ENCODE results near the gene PTPRR.

Gene PTPRR

GRCh38 chr12:70794131-70794530, 126.4 kb downstream of the PTPRR start:
- no peak for DNase-seq (ENCODE audit: low spot score)

- no peak for DNase-seq (ENCODE audit: low spot score)
These were observed 131.8 kb downstream of the PTPRR start for GRCh38 chr12:70788774-70789173.

DNA sequence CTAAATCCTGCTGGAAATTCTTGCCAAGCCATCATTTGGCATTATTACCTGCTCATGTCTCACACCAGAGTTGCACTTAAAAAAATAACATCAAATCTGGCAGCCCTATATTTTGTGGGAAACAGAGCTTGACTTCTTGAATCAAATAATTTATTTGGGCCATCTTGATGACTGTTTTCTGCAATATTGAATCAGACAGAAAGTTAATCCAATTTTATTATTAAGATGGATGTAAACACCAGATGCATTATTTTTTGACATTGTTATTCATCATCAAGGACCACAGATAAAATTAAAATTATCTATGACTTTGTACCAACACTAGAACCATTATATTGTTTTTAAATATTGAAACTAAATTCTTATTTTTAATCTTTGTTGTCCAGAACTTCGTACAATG, 132.9 kb downstream of the PTPRR start:
- no peak for DNase-seq (ENCODE audit: low spot score)

- DNase-seq (ENCODE audit: low spot score), result no peak
These were observed 134.6 kb downstream of the PTPRR start for GRCh38 chr12:70785896-70786295.

GRCh38 chr12:70784042-70784668, 136.4 kb downstream of the PTPRR start:
- DNase-seq (ENCODE audit: low spot score), result no peak

DNA sequence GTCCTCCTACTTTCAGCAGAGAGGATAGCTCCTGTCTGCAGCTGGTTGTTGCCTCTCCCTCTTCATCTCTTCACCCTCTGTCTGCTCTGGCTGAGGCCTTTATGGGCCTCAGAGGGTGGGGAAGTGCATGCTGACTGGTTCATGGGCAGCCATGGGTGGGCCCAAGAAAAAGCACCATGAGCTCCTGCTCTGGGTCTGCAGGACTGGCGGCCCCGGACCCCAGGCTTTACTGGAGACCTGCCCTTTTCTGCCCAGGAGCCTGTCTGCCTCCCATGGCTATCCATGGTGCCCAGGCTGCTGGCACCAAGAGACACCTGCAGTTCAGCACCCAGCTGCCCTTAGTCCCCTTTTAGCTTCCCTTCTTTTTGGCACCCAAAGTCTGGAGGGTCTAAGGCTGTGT, 137.1 kb downstream of the PTPRR start:
- DNase-seq (ENCODE audit: low spot score), result no peak

DNA sequence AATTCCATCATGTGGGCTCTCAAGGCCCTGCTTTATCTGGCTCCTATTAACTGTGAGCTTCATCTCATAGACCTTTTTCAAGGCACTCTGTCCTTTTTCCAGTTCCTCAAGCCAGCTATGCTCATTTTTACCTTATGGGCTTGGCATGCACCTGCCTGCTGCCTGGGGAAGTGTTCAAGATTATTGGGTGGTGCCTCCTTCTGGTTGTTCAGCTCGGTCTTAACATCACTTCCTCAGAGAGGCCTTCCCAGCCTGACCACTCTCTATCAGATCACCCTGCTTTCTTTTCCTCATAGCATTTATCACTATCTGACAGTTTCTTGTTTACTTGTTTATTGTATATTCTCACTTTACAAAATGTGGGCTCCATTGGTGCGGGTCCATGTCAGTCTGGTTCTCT, 141.3 kb downstream of the PTPRR start:
- no peak for DNase-seq (ENCODE audit: low spot score)

DNA sequence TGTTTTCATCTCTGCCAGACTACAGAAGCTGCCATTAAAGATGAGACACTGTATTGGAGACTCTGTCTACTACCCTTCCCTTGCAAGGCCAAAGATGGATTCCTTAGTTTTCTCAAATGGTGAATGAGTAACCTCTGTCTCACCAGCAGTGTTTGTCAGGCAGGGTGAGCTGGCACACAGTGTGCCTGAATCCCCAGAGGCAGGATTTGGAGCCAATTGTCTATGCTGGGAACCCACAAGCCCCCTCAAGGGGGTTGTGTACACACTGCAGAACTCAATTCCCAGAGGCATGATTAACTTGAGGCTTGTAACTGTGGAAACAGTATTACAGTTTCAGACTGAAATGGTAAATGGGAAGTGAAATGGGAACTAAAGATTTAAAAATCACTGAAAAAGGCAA, 146.5 kb downstream of the PTPRR start:
- no peak for DNase-seq (ENCODE audit: low spot score)

DNA sequence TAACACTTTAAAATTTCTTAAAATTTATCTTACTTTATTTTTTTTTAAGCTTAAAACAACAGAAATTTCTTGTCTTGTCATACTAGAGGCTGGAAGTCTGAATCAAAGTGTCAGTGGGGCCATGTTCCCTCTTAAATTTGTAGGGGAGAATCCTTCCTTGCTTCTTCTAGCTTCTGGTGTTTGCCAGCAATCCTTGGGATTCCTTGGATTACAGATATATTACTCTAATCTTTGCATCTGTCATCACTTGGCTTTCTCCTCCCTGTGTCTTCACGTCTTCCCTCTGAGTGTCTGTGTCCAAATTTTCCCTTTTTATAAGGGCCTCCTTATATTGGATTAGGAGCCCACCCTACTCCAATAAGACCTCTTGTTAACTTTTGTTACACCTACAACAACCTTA, 147.7 kb downstream of the PTPRR start:
- no peak for DNase-seq (ENCODE audit: low spot score)

DNA sequence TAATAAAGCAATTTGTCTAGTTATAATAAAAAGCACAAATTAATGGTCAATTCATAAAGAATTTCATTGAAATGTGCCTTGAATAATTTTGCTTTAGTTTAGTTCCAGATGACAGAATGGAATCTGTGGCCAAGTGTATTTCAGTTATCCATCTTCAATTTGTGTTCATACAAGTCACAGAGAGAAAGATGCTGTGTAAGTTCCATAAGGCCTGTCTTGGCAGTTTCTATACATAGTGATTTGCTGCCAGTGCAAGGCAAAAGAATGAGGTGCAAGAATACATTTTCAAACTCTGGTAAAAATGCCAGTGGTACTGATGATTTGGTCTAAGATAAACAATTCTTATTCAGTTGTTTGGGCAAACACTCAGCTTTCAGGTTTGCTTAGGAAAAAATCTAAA, 149.0 kb downstream of the PTPRR start:
- no peak for DNase-seq (ENCODE audit: low spot score)

DNA sequence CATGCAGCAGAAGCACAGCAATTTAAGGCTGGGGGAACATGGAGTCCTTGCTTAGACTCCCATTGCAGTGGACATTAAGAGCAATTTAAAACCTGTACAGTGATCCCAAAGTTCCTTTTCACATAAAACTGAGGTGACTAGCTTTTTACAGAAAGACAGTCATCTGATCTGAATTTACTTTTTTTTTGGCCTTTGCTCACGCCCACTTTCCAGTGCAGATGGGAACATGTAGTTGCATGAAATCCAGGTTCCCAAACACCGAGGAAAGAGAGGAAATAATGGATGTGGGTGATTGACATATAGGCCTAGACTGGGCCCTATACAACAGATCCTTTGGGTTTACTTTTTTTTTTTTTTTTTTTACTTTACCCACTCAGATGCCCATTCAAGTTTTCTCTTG, 156.9 kb downstream of the PTPRR start:
- no peak for DNase-seq (ENCODE audit: low spot score)

GRCh38 chr12:70762000-70762399, 158.5 kb downstream of the PTPRR start:
- no peak for DNase-seq (ENCODE audit: low spot score)

DNA sequence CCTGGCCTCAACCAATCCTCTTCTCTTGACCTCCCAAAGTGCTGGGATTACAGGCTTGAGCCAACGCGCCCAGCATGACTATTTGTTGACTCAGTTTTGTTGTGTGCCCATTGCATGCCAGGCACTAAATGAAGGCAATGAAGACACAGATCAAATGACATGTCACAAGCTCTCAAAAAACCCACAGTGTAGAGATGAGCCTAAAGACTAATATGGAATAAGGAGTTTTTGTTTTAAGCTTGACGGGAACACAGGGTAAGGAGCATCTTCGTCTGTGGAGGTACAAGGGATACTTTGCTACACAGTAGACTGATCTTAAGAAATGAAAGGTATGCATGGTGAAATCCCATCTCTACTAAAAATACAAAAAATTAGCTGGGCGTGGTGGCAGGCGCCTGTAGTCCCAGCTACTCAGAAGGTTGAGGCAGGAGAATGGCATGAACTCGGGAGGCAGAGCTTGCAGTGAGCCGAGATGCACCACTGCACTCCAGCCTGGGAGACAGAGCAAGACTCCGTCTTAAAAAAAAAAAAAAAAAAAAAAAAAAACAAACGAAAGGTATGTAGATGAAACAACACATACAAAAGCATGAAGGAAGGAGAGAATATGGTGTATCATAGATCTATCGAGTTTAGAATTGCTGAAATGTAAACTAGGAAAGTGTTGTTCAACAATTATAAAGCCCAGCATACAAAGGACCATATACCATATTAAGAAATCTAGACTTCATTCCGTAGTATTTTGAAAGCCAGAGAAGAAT, 161.2 kb downstream of the PTPRR start:
- no peak for DNase-seq (ENCODE audit: low spot score)

DNA sequence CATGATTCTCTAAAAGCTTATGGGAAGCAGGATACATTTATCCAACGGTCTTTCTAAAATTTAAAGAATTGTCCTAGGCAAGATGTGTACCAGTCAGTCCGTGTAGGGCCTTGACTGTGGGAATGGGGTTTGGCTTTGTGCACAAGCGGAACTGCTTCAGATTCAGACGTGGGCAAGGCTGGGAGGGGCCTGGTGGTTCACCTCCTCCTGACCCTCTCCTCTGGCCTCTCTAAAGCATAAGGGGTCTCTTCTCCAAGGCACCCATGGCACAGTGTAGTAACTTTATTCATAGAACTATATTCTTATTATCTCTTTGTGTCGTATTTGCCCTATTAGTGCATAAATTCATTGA, 162.1 kb downstream of the PTPRR start:
- no peak for DNase-seq (ENCODE audit: low spot score)

- no peak for DNase-seq (ENCODE audit: low spot score)
These were observed 162.6 kb downstream of the PTPRR start for GRCh38 chr12:70757830-70758493.

GRCh38 chr12:70756791-70757190, 163.7 kb downstream of the PTPRR start:
- DNase-seq (ENCODE audit: low spot score), result no peak

DNA sequence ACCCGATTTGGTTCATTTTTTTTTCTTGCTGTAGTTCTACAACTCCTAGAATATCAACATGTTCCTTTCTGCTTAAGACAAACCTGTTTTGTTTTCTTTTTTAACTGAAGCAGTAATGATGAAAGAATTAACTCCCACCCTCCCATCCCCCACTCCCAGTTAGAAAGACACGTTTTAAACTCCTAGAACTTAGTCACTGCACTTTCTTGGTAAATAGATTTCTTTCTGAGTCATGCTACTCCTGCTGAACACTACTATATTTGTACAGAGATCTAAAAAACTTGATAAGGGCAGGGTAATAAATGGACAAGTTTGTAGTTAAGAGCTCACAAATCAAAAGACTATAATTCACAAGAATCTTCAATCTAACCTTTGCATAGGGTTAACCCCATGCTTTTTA, 164.4 kb downstream of the PTPRR start:
- DNase-seq (ENCODE audit: low spot score), result no peak

GRCh38 chr12:70754330-70754741, 166.2 kb downstream of the PTPRR start:
- no peak for DNase-seq (ENCODE audit: low spot score)

DNA sequence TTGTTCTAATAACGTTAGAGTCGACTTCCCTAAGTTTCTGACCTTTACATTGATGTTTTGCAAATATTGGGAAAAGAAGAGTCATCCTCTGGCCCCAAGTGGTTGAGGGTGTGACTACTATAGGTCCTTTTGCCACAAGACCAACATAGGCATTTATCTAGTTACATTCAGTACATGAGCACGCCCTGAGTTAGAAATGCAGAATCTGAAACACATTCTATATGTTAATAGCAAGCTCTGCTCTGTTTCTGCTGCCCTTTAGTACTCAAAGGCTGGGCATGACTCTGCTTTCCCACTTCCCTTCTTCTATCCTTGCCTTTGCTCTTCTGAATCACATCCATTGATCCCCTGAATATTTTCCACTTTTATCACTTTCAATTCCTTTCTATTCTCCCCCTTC, 168.2 kb downstream of the PTPRR start:
- DNase-seq (ENCODE audit: low spot score), result no peak

DNA sequence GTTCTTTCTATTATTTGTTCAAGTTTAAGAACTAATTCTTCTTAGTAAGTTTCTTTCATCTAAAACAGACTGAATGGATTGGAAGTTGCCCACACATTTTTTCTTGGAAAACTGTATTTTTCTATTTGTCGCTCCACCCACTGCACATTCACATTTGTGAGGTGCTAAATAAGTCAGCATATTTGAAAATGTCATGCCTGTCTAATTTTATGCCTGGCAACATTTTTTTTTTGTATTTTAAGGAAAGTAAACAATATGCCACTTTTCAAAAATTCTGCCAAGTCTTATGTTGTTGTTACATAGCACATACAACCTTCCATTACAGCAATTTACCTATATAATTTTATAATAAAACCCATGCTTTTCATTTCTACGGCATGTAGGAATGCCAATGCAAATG, 170.6 kb downstream of the PTPRR start:
- DNase-seq (ENCODE audit: low spot score), result no peak

DNA sequence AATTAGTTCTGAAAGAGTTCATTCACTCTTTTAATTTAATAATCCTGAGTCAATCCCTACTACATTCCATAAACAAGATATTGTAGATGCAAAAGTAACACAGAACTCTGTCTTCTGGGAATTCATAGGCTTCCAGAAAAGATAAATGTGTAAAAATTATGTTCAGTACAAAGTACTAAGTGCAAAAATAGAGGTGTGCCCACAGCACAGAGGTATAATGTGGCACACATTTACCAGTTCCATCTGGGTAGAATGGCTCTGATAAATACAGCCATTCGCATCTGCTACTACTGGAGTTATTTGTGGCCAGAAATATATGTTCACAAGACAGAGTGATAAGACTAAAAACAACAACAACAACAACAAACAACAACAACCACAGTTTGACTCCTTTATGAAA, 171.7 kb downstream of the PTPRR start:
- no peak for DNase-seq (ENCODE audit: low spot score)

GRCh38 chr12:70747445-70748260, 172.9 kb downstream of the PTPRR start:
- DNase-seq (ENCODE audit: low spot score), result no peak

DNA sequence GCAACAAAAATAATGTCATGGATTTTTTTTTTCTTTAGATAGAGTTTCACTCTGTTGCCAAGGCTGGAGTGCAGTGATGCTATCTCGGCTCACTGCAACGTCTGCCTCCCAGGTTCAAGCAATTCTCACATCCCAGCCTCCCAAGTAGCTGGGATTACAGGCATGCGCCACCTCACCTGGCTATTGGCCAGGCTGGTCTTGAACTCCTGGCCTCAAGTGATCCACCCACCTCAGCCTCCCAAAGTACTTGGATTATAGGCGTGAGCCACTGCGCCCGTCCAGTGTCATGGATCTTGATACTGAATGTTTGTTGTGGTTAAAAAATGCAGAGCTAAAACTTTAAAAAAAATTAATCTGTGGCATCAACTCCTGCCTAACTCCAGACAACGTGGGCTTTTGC, 175.5 kb downstream of the PTPRR start:
- no peak for DNase-seq (ENCODE audit: low spot score)

All from CD4-positive, alpha-beta T cell treated with Interleukin-2 at 100 ng/mL for 4 hours (primary cell).